Stimulated activated CD8-positive, alpha-beta memory T cell treated with anti-CD3 and anti-CD28 coated beads, Interleukin-2, amount 100 ng/mL, for 1 hour (primary cell): ENCODE data around the gene TRERF1.

Source experiments
- DNase-seq, 2 donors: peaks; one replicate each; pipeline ENCODE4 v3.0.0-alpha.2; 2020; ENCODE audit warnings: low read depth in 2 of 2

Gene TRERF1

DNA sequence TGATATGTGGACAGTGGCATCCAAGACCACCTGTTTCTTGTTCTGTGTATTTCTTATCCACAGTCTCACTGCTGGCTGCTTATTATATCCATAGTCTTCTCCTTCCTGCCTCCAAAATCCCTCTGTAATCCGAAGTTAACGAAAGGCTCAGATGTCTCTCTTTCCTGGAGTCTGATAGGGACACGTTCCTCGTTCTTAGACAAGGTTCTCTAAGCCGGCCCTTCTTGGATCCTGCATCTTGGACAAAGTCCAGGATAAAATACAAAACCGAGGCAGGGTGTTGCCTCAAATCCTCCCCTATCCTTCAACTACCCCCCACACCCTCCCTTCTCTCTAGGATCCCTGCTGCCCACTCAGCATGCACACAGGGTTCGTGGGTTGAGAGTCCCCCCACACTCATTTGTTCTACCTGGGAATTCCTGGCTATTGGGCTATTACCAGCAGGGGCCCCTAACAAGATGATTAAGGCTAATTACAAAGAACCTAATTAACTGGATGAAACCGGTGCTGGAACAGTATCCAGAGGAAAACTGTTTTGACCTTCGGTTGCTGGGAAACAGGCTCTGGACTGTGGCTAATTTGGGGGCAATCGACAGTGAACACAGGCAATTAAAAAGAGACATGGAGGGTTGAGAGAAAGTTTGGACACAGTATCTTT is 201.3 kb downstream of the TRERF1 start:
- DNase-seq = no peak

DNA sequence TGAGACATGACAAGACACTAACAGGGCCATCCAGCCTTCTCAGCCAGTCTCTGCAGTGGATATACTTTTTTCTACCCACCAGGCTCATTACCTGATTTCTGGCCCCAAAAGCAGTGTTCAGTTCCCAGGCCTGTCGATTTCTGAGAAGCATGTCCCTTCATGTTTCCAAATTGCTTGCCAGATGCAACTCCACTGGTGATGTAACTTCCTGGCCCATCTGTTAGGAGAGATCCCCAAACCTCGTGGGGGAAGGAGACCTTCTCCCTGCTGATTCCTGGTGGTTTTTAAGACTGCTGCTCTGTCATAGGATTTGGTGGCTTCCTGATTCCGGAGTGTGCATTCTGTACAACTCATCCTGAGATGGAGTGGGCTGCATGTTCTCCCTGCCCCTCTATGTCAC is 202.4 kb downstream of the TRERF1 start:
- DNase-seq = no peak

DNA sequence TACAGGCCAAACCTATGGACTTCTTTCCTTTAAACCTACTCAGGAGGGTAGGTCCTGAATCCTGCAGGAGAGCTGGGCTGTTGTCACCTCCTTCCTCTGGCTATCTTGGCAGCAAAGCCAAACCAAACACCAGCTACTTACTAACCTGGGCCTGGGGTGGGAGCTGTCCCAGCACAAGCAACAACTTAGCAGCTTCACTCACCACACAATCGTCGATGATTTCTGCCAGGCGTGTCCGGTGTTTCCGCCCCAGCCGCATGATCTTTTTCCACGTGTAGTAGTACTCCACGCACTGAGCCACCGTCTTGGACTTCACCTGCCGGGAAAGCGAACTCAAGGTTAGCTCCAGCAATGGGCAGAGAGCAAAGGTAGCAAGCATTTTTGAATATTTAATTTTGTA is 208.7 kb downstream of the TRERF1 start:
- no peak for DNase-seq

DNA sequence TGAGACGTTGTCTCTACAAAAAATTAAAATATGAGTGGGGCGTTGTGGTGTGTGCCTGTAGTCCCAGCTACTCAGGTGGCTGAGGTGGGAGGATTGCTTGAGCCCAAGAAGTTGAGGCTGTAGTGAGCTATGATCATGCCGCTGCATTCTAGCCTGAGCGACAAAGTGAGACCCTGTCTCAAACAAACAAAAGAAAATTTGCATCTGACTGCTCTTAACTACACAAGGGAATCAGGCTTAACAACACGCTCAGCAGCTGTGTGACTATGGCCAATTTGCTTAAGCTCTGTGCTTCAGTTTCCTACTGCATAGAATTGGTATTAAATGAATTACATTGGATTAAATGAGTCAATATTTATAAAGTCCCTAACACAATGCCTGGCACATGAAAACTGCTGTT is 209.8 kb downstream of the TRERF1 start:
- no peak for DNase-seq

DNA sequence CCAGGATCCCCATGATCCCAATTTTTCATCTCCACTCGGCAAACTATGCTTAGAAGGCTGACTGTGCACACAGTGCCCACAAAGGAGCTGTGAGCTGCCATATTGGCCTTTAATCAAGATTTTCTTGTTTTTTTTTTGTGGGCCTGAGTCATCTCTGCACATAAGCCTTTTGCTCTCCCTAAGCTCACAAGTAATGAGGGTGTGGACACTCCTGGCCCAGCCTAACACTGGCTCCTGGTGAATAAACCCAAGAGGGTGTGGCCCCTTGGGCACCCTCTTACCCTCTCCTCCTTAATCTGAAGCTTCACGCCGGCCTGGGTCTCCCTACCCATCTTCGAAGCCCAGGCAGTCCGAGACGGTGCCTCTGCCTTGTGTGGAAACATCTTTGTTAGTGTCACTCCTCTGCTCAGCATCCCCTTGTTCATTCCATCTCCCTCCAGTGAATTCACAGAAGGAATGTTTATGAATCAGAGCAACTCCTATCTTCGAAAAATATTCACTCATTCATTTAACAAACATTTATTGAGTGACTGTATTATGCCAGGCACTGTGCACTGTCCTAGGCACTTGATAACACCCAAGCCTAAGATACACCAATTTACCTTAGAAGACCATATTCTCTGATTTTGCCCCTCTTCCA is 211.9 kb downstream of the TRERF1 start:
- DNase-seq = no peak

DNA sequence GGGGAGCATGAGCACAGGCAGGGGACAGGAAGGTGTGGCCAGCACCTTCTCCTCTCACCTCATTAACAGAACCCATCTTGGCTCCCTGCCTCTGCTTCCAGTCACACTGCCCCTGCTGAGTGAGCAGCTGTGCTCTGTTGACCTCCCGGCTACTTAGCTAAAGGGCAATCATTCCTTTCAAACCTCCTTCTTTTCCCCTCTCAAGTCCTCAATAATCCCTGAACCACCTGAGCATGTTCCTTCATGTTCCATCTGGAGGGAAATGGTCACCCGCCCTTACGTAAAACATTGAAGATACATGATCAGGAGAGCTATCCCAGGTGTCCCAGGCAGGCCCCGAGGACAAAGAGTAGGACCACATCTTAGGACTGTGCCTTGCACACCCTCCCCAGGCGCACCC is 212.4 kb downstream of the TRERF1 start:
- no peak for DNase-seq

DNA sequence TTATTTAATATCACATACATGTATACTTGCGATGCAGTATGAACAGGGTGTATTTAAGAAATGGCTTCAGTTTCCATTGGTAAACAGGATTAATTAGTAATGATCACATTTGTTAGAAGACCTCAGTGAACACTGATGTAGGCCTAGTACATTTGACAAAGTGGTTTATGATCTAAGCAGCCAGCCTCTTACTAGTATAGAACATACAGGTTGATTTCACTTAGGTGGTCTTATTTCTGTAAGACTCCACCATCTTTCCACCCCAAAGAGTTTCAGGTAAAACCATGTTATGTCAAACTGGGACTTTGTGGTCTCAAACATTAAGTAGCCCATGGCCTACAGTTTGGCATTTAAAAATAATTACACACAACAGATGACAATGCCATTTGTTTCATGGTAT is 213.9 kb downstream of the TRERF1 start:
- DNase-seq = no peak

DNA sequence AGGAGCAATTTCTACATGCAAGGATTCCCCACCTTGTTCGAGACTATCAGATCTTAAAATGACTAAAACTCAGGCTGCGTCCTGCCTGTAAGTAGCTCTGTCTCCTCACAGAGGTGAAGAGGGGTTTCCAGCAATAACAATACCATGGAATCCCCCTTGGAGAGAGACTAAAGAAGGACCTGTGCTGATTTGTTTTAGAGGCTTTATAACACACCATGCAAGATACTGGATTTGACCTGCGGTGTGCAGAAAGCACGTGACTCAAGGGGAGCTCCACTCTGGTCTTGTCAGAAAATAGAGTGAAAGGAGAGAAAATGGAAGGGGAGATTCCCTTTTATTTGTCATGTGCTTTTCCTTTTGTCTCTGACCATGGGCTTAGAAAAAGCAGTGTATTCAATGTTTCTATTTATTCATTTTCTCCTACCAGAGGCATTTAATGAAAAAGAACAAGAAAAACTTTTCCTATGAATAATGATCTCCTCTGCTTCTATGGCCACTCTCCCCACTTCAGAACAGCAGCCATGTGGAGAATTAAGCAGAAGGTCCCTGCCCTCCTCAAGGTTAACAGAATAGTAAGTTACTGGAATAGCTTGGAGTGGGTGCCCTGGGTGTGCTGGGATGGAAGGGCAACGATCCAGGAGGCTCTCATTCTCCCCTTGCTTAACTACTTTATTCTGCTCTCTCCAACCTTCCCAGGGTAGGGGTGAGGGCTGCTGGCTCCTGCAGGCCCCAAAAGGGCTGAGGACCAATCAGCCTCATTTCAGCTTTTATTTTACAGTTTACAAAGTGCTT is 214.8 kb downstream of the TRERF1 start:
- DNase-seq = no peak

DNA sequence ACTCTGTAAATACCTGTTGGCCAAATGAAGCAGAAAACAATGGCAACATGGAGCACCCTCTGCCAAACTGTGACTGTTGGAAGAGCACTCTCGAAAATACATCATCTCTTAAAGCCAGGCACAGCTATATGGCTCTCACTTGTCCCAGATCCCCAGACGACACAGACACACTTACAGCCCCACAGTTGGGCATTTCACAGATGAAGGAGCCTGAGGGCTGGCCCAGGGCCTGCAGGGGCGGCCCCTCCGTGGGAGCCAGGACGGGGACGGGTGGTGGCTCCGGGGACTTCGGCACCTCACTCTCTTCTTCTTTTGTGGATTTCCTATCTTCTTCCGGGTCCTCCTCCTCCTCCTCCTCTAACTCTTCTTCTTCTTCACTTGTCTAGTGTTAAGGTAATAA is 215.7 kb downstream of the TRERF1 start:
- no peak for DNase-seq

DNA sequence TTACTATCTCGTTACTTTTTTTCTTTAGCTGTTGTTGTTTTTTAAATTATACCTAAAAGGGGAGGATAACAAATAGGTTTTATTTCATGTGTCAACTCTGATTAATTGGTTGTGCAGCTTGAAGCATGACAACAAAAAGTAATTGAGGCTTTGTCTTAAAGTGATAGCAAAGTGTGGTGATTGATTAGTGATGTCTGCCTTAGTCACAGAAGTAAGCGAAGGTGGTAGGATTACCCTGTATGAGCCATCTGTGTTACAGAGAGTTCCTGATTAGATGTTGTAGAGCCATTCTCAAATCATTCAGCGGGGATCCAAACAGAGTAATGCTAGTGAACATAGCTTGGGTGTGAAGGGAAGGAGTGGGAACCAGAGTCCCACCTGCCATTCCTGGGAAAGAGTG is 219.7 kb downstream of the TRERF1 start:
- DNase-seq = no peak

DNA sequence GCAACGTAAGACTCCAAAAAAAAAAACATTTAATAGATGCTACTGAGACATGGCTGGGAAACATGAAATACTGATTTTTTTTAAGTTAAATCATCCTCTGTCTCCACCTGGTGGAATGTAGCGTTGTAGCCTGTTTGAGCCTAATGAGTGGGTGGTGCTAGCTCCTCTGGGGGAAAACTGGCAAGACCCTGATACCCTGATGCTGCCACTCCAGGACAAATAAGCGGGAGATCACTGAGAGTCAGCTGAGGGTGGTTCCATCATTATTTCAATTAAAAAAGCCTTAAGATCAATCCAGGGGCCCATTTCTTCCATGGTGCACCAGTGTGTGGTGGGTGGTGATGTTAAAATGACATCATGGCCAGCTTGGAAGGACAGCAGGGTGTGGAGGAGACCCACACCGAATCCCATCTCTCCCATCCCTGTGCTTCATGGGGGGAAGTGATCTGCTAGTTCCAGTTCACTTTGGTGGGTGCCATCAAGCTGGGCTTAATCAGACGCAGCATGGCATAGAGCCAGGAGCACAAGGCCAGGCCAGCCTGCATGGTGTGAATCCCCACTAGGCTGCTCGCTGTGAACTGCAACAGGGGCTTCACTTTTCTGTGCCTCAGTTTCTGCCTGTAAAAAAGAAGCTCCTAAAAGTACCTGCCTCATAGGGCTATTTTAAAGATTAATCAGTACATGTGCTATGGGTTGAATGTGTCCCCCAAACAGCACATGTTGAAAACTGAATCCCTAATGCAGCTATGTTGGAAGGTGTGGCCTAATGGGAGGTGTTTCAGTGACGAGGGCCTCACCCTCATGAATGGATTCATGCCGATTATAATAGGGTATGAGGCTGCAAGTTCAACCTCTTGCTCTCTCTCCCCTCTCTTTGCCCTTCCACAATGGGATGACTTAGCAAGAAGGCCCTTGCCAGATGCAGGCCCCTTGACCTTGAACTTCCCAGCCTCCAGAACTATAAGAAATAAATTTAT is 221.1 kb downstream of the TRERF1 start:
- no peak for DNase-seq

DNA sequence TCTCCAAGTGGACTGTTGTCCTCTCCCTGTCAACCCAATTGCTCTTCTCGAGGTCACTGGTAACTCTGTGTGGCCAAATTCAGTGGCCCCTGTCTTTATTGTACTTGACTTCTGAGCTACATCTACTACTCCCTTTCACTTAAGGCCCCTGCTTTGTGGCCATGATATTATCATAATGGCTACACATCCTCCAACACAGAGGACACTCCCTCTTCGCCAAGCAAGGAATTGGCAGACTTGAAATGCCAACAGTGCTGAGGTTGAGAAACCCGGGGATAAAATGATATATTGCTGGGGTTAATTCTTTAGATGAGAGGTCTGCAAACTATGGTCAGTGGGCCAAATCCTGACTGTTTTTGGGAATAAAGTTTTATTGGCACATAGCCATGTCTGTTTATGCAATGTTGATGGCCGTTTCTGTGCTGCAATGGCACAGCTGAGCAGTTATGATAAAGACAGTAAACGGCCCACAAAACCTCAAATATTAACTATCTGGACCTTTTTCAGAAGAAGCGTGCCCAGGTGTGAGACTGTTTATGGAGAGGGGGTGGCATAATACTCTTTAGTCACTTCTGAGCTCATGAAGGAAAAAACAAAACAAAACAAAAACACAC is 222.1 kb downstream of the TRERF1 start:
- no peak for DNase-seq

DNA sequence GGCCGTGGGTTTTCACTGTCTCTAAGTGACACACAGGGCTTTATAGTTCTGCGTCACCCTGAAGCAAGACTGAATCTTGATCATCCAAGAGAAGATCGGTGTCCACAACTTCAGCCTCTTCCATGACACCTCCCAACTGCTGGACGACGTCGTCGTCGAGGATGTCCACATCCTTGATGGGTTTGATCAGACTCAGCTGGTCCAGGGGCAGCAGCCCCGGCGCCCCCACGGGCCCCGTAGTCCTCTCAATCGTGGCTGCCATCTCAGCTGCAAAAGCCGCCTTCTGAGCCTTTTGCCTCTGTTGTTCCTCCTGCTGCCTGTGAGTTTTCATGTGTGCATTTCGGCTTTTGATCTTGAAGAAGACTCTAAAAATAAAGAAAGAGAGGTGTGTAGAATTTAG is 223.4 kb downstream of the TRERF1 start:
- DNase-seq = no peak

DNA sequence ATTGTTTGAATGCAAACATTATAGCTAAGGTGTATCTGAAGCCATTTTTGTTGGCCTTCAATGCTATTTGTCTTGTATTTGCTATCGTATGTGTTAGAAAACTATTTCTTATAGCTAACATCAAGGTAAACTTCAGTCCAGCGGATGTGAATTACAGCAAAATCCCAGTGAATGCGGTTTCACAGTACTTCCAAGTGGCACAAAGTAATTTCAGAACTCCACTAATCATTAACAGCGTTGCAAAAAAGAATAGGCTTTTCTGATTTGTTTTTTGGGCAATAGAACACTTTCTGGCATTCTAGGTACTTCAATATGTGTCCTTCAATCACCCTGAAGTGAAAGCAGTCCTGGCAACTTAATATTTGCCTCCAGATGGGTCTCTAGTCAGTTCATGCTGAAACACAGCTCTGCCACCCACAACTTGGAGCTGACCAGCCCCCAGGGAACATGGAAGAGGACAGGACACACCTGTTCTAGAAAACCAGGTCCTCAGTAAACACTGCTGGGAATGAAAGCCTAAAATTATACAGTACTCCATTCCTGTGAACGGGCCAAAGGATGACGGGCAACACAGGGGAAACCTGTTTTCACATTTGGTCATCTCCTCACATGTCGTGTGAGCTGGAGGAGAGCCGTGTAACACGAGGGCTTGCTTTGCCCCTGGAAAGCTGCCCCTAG is 224.4 kb downstream of the TRERF1 start:
- no peak for DNase-seq

DNA sequence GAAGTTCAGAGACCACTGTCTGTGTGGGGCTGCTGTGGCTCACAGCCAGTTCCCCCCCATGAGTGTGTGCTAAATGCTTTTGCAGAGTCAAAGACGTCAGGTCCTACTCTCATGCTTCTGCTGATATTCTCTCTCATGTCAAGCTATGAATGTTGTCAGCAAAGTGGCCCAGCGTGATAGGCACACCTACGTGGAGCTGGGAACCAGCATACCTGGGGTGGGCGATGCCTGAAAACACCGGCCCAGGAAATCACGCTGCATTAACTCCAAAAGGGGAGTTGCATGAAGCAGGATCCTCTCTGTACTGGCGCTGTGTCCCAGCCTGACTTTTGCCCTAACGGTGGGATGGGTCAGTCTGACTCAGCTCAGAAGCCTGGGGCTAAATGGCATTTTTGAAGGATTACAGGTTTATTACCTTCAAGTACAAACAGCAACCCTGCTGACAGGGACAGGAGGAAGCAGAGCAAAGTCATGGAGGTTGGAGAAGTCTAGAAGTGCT is 225.0 kb downstream of the TRERF1 start:
- no peak for DNase-seq

DNA sequence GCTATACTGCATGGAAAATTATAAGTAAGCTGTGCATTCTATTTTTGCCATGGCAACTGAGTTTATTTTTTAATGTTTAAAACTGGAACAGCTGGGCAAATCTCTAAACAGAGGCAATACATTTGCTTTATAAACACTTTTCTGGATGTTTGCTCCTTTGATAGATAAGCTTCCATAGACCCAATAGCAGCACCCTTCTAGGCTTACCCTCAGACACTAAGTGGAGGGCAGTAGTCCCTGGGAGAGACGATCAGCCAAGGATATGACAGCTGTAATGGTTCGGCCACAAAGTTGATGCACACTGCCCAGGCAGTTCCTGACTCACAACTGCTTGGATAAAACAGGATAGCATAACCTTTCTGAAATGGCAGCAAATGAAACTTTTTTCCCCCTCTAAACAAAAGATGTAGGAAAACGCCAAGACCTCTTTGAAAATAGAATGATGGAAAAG is 225.5 kb downstream of the TRERF1 start:
- no peak for DNase-seq

DNA sequence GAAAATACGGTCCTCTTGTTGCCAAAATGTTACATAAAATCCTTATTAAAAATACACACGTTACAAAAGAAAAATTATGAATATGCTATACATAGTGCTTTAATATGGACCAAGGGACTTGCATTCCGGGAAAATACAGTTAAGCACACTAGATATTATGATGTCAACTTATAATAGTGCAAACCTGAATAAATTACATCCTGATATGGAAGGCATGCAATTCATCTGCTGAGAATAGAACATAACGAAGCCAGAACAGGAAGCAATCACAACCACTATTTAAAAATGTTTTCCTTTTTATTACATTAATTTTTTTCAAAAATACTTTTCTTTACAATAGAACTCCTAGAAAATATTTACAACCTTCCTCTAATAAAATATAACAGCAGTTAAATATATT is 226.3 kb downstream of the TRERF1 start:
- DNase-seq = no peak

DNA sequence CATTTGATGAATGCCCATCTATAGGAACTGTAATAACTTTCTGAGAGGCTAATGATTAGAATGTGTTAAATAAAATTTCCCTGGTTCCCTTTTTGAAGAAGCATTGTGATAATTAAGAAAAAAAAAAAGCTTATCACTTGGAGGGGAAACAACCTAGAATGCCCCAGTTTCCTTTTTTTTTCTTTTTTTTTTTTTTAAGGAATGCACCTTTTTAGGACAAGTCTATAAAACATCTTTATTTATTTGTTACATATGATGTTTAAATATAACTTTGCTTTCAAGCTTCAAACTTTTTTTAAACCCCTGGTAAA is 226.7 kb downstream of the TRERF1 start:
- no peak for DNase-seq

DNA sequence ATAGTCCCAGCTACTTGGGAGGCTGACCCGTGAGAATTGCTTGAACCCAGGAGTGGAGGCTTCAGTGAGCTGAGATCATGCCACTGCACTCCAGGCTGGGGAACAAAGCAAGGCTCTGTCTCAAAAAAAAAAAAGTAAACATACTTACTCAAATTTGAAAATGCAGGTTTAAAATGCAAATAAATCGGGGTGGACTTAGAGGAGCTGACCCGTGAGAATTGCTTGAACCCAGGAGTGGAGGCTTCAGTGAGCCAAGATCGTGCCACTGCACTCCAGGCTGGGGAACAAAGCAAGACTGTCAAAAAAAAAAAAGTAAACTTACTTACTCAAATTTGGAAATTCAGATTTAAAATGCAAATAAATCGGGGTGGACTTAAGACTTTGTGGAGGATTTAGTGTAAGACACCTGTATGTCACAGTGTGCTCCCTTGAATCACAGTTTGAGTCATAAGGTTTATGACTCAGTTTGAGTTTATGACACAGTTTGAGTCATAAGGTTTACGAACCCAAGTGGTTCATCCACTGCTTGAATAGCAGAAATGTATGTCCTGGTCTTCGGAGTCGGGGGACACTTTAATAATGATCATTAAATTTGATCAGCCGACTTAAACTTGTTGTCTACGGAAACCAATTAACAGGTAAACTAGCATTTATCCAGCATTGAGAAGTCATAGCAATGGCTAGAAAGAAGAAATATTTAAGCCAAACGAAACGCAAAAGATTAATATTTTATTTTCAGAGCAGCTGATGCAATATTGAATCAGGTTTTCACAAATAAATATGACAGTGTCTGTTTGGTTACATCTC is 227.3 kb downstream of the TRERF1 start:
- DNase-seq = no peak

DNA sequence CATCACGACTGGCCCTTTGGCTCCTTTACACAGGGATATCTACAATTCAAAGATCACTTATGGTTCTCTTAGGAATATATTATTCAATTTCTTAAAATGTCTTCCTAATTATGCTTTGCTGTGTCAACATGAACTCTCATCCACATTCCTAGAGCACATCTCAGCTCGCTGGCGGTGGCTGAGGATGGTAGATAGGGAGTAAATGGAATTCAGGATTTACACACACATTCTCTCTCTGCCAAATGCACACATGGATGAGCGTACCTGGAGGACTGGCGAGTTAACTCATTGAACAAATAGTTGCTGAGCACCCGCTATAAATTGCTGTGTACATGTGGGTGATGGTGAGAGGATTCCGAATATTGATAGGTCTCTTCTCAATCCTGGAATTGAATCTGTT is 229.3 kb downstream of the TRERF1 start:
- DNase-seq = no peak
